GM12891 (cell line): ENCODE measurements around the gene COX5B.
"Not testable (repeated sequence)": the region's sequence is repeated elsewhere in the genome, so short reads cannot be mapped to it uniquely, and the experiment has no call there.

Experiments
- POLR2AphosphoS5 ChIP-seq: IDR thresholded peaks from 2 replicates; pipeline ENCODE4 v1.6.1; 2011; ENCODE audit warnings: low read depth, low read length, control low read depth
- TAF1 ChIP-seq: IDR thresholded peaks from 2 replicates; pipeline ENCODE4 v1.6.1; 2011; ENCODE audit warnings: low read depth, low read length, control low read depth

DNA sequence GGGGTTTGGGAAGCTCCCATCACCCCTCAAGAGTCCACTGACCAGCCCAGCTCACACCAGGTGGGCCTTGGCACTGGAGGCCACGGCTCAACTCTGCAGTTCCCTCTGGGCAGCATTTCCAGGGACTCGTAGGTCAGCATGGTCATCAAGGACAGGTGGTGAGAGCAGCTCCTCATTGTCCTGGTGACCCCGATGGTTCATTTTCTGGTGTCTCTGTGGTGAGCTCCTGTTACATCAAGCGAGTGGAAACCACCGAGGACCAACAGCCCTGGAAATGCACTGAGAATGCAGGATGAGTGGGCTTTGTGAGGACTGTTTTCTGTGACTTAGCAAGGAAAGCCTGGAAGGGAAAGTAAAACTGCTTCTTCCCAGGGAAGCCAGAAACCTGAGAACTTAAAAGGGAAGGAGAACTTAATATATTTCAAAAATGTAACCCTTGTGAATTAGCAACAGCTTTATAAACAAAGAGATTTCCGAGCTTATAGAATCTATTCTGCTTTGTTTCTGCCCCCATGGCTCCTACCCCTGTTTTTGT, 26.8 kb downstream of the COX5B start:
- TF ChIP-seq TAF1, POLR2AphosphoS5: not testable (repeated sequence)
